HG03378 (cell line): ENCODE measurements around the gene IL2RG.

Experiments
- ATAC-seq: cut with Tn5 transposase; IDR thresholded peaks from one replicate; pipeline ENCODE4 v1.9.1; 2021; ENCODE audit warnings: mild to moderate bottlenecking, moderate library complexity; ENCODE audit not compliant: unreplicated experiment

The IL2RG gene

GRCh38 chrX:71081330-71082123 is 29.9 kb downstream of the IL2RG start:
- ATAC-seq, result no peak

GRCh38 chrX:71070531-71070930 is 40.8 kb downstream of the IL2RG start:
- ATAC-seq, result no peak

- peak; percentile 98 for ATAC-seq
Observed at GRCh38 chrX:71068044-71068918, 43.1 kb downstream of the IL2RG start, which contains the start of gene SNX12. Gene SNX12 (minus strand): TSS chrX:71068334. CDS start chrX:71068306, 28 bp downstream.

- ATAC-seq, result no peak
Observed at GRCh38 chrX:71067712-71068043, 43.7 kb downstream of the IL2RG start.

GRCh38 chrX:71067089-71067488 is 44.3 kb downstream of the IL2RG start:
- no peak for ATAC-seq

GRCh38 chrX:71060127-71060526 is 51.2 kb downstream of the IL2RG start:
- ATAC-seq, result no peak

GRCh38 chrX:71057848-71058530 is 53.4 kb downstream of the IL2RG start:
- ATAC-seq, result no peak
